VCaP (cell line): ENCODE results near the gene CNPY1.

Experiments
- H3K27ac ChIP-seq: fragments of 450-650 bp; 2 replicates; pipeline ENCODE4 v1.5.1; 2017
- CTCF ChIP-seq: fragments of 450-650 bp; conservative IDR thresholded peaks from 2 replicates; pipeline ENCODE4 v1.5.1; 2017; ENCODE audit warnings: mild to moderate bottlenecking, moderate library complexity

Gene CNPY1

GRCh38 chr7:155534691-155535090 lies 11.7 kb downstream of the CNPY1 start:
- TF ChIP-seq CTCF: no peak
- H3K27ac ChIP-seq: no peak overlapping the region

GRCh38 chr7:155533827-155534690 lies 12.3 kb downstream of the CNPY1 start:
- TF ChIP-seq CTCF: peak; percentile 69
- no peak overlapping the region; the same call in 1 of the 2 replicates for H3K27ac ChIP-seq

- H3K27ac ChIP-seq: no peak overlapping the region; the same call in 1 of the 2 replicates
- TF ChIP-seq CTCF: no peak
These were observed 13.1 kb downstream of the CNPY1 start for GRCh38 chr7:155533120-155533826.

GRCh38 chr7:155532792-155533119 lies 13.6 kb downstream of the CNPY1 start:
- H3K27ac ChIP-seq: no peak overlapping the region; the same call in 1 of the 2 replicates
- TF ChIP-seq CTCF: no peak

GRCh38 chr7:155531681-155532080 lies 14.7 kb downstream of the CNPY1 start:
- no peak overlapping the region for H3K27ac ChIP-seq
- TF ChIP-seq CTCF: no peak

GRCh38 chr7:155530601-155531000 lies 15.8 kb downstream of the CNPY1 start:
- no peak overlapping the region for H3K27ac ChIP-seq
- TF ChIP-seq CTCF: no peak

- no peak for TF ChIP-seq CTCF
- H3K27ac ChIP-seq: no peak overlapping the region
These were observed 16.5 kb downstream of the CNPY1 start for GRCh38 chr7:155529845-155530244.
